GM19455 (cell line): Measurements from ENCODE around the gene TCTN3.
A peak's percentile ranks its signal among the peaks of the same experiment; 100 is the strongest.
"Not testable (repeated sequence)": the region's sequence is repeated elsewhere in the genome, so short reads cannot be mapped to it uniquely, and the experiment has no call there.

Experiments
- ATAC-seq: cut with Tn5 transposase; IDR thresholded peaks from one replicate; pipeline ENCODE4 v1.9.1; 2021; ENCODE audit not compliant: unreplicated experiment

TCTN3 gene

GRCh38 chr10:95691281-95691680, 2.4 kb downstream of the TCTN3 start:
- no peak for ATAC-seq

- ATAC-seq: no peak
Observed at GRCh38 chr10:95688648-95689047, 5.1 kb downstream of the TCTN3 start.

GRCh38 chr10:95683966-95684365, 9.8 kb downstream of the TCTN3 start:
- no peak for ATAC-seq

- ATAC-seq: no peak
Observed at GRCh38 chr10:95675403-95676116, 18.2 kb downstream of the TCTN3 start.

- no peak for ATAC-seq
Observed at GRCh38 chr10:95674643-95675042, 19.1 kb downstream of the TCTN3 start.

GRCh38 chr10:95672641-95673040, 21.1 kb downstream of the TCTN3 start:
- not testable (repeated sequence) for ATAC-seq

- ATAC-seq: no peak
Observed at GRCh38 chr10:95664543-95664942, 29.2 kb downstream of the TCTN3 start.

GRCh38 chr10:95663496-95663895, 30.2 kb downstream of the TCTN3 start:
- no peak for ATAC-seq

- ATAC-seq: no peak
Observed at GRCh38 chr10:95661818-95662217, 31.9 kb downstream of the TCTN3 start.

- no peak for ATAC-seq
Observed at GRCh38 chr10:95660283-95660682, 33.4 kb downstream of the TCTN3 start.

- ATAC-seq: no peak
Observed at GRCh38 chr10:95657250-95657649, 36.5 kb downstream of the TCTN3 start.

GRCh38 chr10:95656291-95657164, 37.2 kb downstream of the TCTN3 start, which contains the start of gene ALDH18A1:
TSS of gene ALDH18A1 (minus strand) at chr10:95656711. CDS start at chr10:95653377, 3,334 bp downstream.
- ATAC-seq: peak; percentile 89

- ATAC-seq: peak; percentile 15
Observed at GRCh38 chr10:95655571-95656290, 38.0 kb downstream of the TCTN3 start.

GRCh38 chr10:95653895-95654294, 39.8 kb downstream of the TCTN3 start:
- ATAC-seq: no peak

- ATAC-seq: no peak
Observed at GRCh38 chr10:95651346-95652060, 42.2 kb downstream of the TCTN3 start.

GRCh38 chr10:95650232-95650631, 43.5 kb downstream of the TCTN3 start:
- ATAC-seq: no peak

GRCh38 chr10:95648138-95648537, 45.6 kb downstream of the TCTN3 start:
- ATAC-seq: no peak

- no peak for ATAC-seq
Observed at GRCh38 chr10:95646160-95646559, 47.6 kb downstream of the TCTN3 start.

GRCh38 chr10:95644901-95645300, 48.8 kb downstream of the TCTN3 start:
- no peak for ATAC-seq

GRCh38 chr10:95640891-95641315, 52.8 kb downstream of the TCTN3 start:
- no peak for ATAC-seq

- no peak for ATAC-seq
Observed at GRCh38 chr10:95637911-95638310, 55.8 kb downstream of the TCTN3 start.
